ENCODE results near the gene CLTCL1.

- TF ChIP-seq CTCF (IDR thresholded peaks at IDR 0.05) (no peak), POLR2A (IDR thresholded peaks at IDR 0.05) (no peak), POLR2AphosphoS5 (IDR thresholded peaks at IDR 0.05; ENCODE audit: insufficient read depth in 1 of 2, low read depth in 1 of 2) (no peak)
Observed at GRCh38 chr22:19216579-19216978, 74.9 kb downstream of the CLTCL1 start.
